H1 (cell line): ENCODE results near the gene SPOP. TPM values are rescaled to one million over a fixed set of nuclear protein-coding genes. Genes with fewer than 3 reads are reported as not detected.

ENCODE experiments used
- CTCF ChIA-PET: fragments of 300-600 bp; sonication (Branson Sonifier 250); formaldehyde crosslinking; loops from one replicate; lab custom pipeline; 2021; ENCODE audit not compliant: partially characterized antibody; lab: Charles Lee
- POLR2A ChIA-PET: fragments of 300-600 bp; sonication (Branson Sonifier 250); formaldehyde crosslinking; loops from one replicate; lab custom pipeline; 2021; ENCODE audit warnings: inconsistent platforms; ENCODE audit not compliant: partially characterized antibody; lab: Charles Lee
- DNase-seq, 2 experiments: peaks; one replicate each; pipeline versions ENCODE4 v3.0.0 to v3.0.0-alpha.2; 2010 to 2022; ENCODE audit warnings: low spot score in 2 of 2, low read depth in 1 of 2, mixed read lengths in 1 of 2
- FAIRE-seq: peaks from 2 replicates; lab custom pipeline; 2011; peaks lifted over from hg19 to GRCh38; lab: Jason Lieb, UNC
- H2AFZ ChIP-seq: 2 replicates; pipeline ENCODE4 v1.8.1; 2012; ENCODE audit warnings: low read length, inconsistent platforms
- H2AK5ac ChIP-seq: 2 replicates; pipeline ENCODE4 v1.6.1; 2013; ENCODE audit warnings: low read depth, low read length
- H2BK120ac ChIP-seq: replicated peaks from 2 replicates; pipeline ENCODE3; 2013; ENCODE audit warnings: low read depth, low read length, inconsistent platforms
- H2BK12ac ChIP-seq: 2 replicates; pipeline ENCODE4 v1.6.1; 2013; ENCODE audit warnings: low read depth, low read length
- H2BK15ac ChIP-seq: 2 replicates; pipeline ENCODE4 v1.6.1; 2013; ENCODE audit warnings: low read length
- H2BK20ac ChIP-seq: 2 replicates; pipeline ENCODE4 v1.6.1; 2013; ENCODE audit warnings: low read length
- H2BK5ac ChIP-seq: 2 replicates; pipeline ENCODE4 v1.6.1; 2013; ENCODE audit warnings: low read depth, low read length
- H3K14ac ChIP-seq: 2 replicates; pipeline ENCODE4 v1.6.1; 2013; ENCODE audit warnings: inconsistent platforms; ENCODE audit not compliant: insufficient read length
- H3K18ac ChIP-seq: 2 replicates; pipeline ENCODE4 v1.6.1; 2013; ENCODE audit warnings: low read length; ENCODE audit errors: extremely low read depth
- H3K23ac ChIP-seq: 2 replicates; pipeline ENCODE4 v1.6.1; 2013; ENCODE audit warnings: inconsistent platforms; ENCODE audit not compliant: insufficient read length
- H3K23me2 ChIP-seq: 2 replicates; pipeline ENCODE4 v1.6.1; 2013; ENCODE audit warnings: low read depth, low read length
- H3K27ac ChIP-seq: 2 replicates; pipeline ENCODE4 v1.6.1; 2011; ENCODE audit warnings: low read depth, low read length, inconsistent platforms
- H3K27me3 ChIP-seq, 4 experiments: replicated peaks in 1 of 4; 1 replicate in 1 of 4; 2 replicates in 3 of 4; pipeline versions ENCODE4 v1.6.1 to v1.8.1; 2011 to 2013; ENCODE audit warnings: low read length in 3 of 4, mild to moderate bottlenecking in 3 of 4, inconsistent platforms in 2 of 4, mixed read lengths in 2 of 4, moderate library complexity in 1 of 4; ENCODE audit not compliant: control insufficient read depth in 3 of 4, insufficient read depth in 3 of 4; ENCODE audit errors: extremely low read depth in 1 of 4
- H3K36me3 ChIP-seq, 4 experiments: 2 replicates each; pipeline versions ENCODE4 v1.6.1 to v1.8.1; 2011 to 2013; ENCODE audit warnings: mild to moderate bottlenecking in 4 of 4, low read length in 3 of 4, moderate library complexity in 2 of 4, control low read depth in 1 of 4, inconsistent platforms in 1 of 4; ENCODE audit not compliant: insufficient read depth in 4 of 4, control insufficient read depth in 2 of 4
- H3K4ac ChIP-seq: replicated peaks from 2 replicates; pipeline ENCODE3; 2013; ENCODE audit warnings: low read length, low read depth, mixed read lengths, inconsistent platforms; ENCODE audit not compliant: insufficient read length
- H3K4me1 ChIP-seq, 4 experiments: replicated peaks in 1 of 4; 1 replicate in 1 of 4; 2 replicates in 3 of 4; pipeline versions ENCODE4 v1.6.1 to v1.8.1; 2011 to 2013; ENCODE audit warnings: low read length in 3 of 4, inconsistent platforms in 2 of 4, mixed read lengths in 1 of 4; ENCODE audit not compliant: insufficient read depth in 4 of 4, control insufficient read depth in 3 of 4
- H3K4me2 ChIP-seq, 2 experiments: 2 replicates each; pipeline versions ENCODE4 v1.6.1 to v1.8.1; 2011 to 2013; ENCODE audit warnings: low read depth in 2 of 2, low read length in 2 of 2, control low read depth in 1 of 2, inconsistent platforms in 1 of 2, mild to moderate bottlenecking in 1 of 2; ENCODE audit not compliant: insufficient read depth in 1 of 2
- H3K4me3 ChIP-seq, 4 experiments: fragments of 200-600, 300-600 bp in 1 of 4; sonication (generic), shearing (Covaris generic), sonication (Bioruptor Twin) in 1 of 4; 2 replicates each; pipeline versions ENCODE4 v1.5.1 to v1.8.1; 2011 to 2016; ENCODE audit warnings: low read length in 4 of 4, low read depth in 3 of 4, control low read depth in 2 of 4, inconsistent platforms in 2 of 4, mild to moderate bottlenecking in 2 of 4, mixed read lengths in 1 of 4, moderate library complexity in 1 of 4; ENCODE audit not compliant: insufficient read depth in 2 of 4; ENCODE audit errors: extremely low read depth in 1 of 4
- H3K56ac ChIP-seq: replicated peaks from 2 replicates; pipeline ENCODE3; 2013; ENCODE audit warnings: low read depth, mild to moderate bottlenecking, mixed read lengths, low read length, inconsistent platforms; ENCODE audit not compliant: insufficient read length
- H3K79me1 ChIP-seq: 2 replicates; pipeline ENCODE4 v1.6.1; 2013; ENCODE audit warnings: low read depth, low read length, control low read depth
- H3K79me2 ChIP-seq, 2 experiments: 2 replicates each; pipeline versions ENCODE4 v1.6.1 to v1.8.1; 2012 to 2013; ENCODE audit warnings: low read length in 2 of 2, mild to moderate bottlenecking in 2 of 2, inconsistent platforms in 1 of 2; ENCODE audit not compliant: insufficient read depth in 2 of 2, control insufficient read depth in 1 of 2
- H3K9ac ChIP-seq, 4 experiments: replicated peaks in 1 of 4; 1 replicate in 1 of 4; 2 replicates in 3 of 4; pipeline versions ENCODE4 v1.6.1 to v1.8.1; 2011 to 2013; ENCODE audit warnings: low read depth in 3 of 4, low read length in 3 of 4, control low read depth in 2 of 4, mild to moderate bottlenecking in 2 of 4, moderate library complexity in 2 of 4, inconsistent platforms in 1 of 4; ENCODE audit errors: extremely low read depth in 1 of 4
- H3K9me3 ChIP-seq, 2 experiments: 2 replicates each; pipeline versions ENCODE4 v1.6.1 to v1.8.1; 2012 to 2013; ENCODE audit warnings: mild to moderate bottlenecking in 2 of 2, moderate library complexity in 2 of 2, control low read depth in 1 of 2, inconsistent platforms in 1 of 2, low read depth in 1 of 2, low read length in 1 of 2, mixed read lengths in 1 of 2; ENCODE audit not compliant: insufficient read depth in 2 of 2
- H4K20me1 ChIP-seq, 2 experiments: replicated peaks in 1 of 2; 2 replicates each; pipeline versions ENCODE3 to v1.8.1; 2011 to 2013; ENCODE audit warnings: inconsistent platforms in 2 of 2, low read length in 2 of 2, mild to moderate bottlenecking in 1 of 2; ENCODE audit not compliant: insufficient read depth in 2 of 2, control insufficient read depth in 1 of 2
- H4K5ac ChIP-seq: 2 replicates; pipeline ENCODE4 v1.6.1; 2013; ENCODE audit warnings: low read length, low read depth, mixed read lengths, inconsistent platforms; ENCODE audit not compliant: insufficient read length
- H4K8ac ChIP-seq: 2 replicates; pipeline ENCODE4 v1.8.0; 2013; ENCODE audit warnings: mild to moderate bottlenecking, moderate library complexity, low read length, inconsistent platforms; ENCODE audit not compliant: insufficient read depth; ENCODE audit errors: extremely low read depth
- H4K91ac ChIP-seq: replicated peaks from 2 replicates; pipeline ENCODE3; 2013; ENCODE audit warnings: low read length, mixed read lengths, inconsistent platforms; ENCODE audit not compliant: insufficient read length
- CBX8 ChIP-seq: fragments of 300-800, 300-1000 bp; sonication (generic); IDR thresholded peaks from 2 replicates; pipeline ENCODE4 v1.7.1; 2016; ENCODE audit warnings: low read depth, low read length, borderline replicate concordance
- POLR2A ChIP-seq, 2 experiments: IDR thresholded peaks; 1 replicate in 1 of 2; 2 replicates in 1 of 2; pipeline ENCODE4 v1.6.1; 2011; ENCODE audit warnings: low read depth in 2 of 2, low read length in 2 of 2, mild to moderate bottlenecking in 2 of 2; ENCODE audit errors: control extremely low read depth in 1 of 2
- SP1 ChIP-seq: IDR thresholded peaks from 2 replicates; pipeline ENCODE4 v1.6.1; 2011; ENCODE audit warnings: low read depth, low read length
- WGBS, 2 experiments: shearing (Covaris generic) in 1 of 2; methylation state at CpG; one replicate each; pipeline versions ENCODE4 v1.1.6 to v1.1.7; 2013 to 2015; ENCODE audit warnings: low lambda C conversion rate in 2 of 2, mixed read lengths in 2 of 2, inconsistent platforms in 1 of 2, low coverage in 1 of 2, missing lambda C conversion rate in 1 of 2; ENCODE audit not compliant: insufficient replicate concordance in 2 of 2, insufficient coverage in 1 of 2, insufficient read length in 1 of 2; ENCODE audit errors: extremely low coverage in 1 of 2, missing lambda C conversion rate in 1 of 2; 5-methylcytosine and 5-hydroxymethylcytosine counted together
- polyA plus RNA-seq, 7 experiments: library from polyadenylated mRNA; depleted of rRNA in 3 of 7; stranded (reverse) in 5 of 7; unstranded in 2 of 7; fragments of >200 nt in 5 of 7; fragments of 200-250 nt in 2 of 7; gene quantifications; 1 replicate in 5 of 7; 2 replicates in 1 of 7; 4 replicates in 1 of 7; pipeline versions ENCODE4 v1.2.1 to v1.2.3, GENCODE V29; 2011 to 2013; ENCODE audit warnings: missing spikeins in 2 of 7, mixed read lengths in 2 of 7
- total RNA-seq: library from RNA; stranded (reverse); fragmentation: NEBNext Ultra II Directional; extraction: Animal tissue kit (Norgen Biotek cat#: 25700); gene quantifications from 2 replicates; pipeline ENCODE4 v1.2.1, GENCODE V29; 2021

SPOP gene
- total and polyA plus RNA-seq, 2 of the 8 experiments (the other 6 are each of a cell fraction or from before 2014, with no cell fraction given) = 13.3 to 25.6 TPM

DNA sequence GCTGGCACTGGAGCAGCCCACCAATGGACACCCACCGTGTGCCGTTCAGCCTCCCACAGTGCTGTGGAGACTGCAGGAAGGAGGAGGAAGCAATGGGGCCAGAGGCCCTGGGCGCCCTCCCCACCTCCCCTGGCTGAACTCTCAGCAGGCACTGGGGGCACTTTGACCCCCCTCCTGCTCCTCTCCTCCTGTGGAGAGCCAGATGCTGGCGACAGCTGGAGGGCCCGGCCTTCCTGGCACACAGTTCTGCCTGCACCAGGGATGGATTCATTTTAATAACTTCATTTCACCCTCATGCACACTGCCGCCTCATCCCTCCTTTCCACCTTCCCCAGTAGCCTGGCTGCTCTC lies 96.3 kb downstream of the SPOP start:
- no peak overlapping the region for H3K4ac ChIP-seq

More for the DNA sequence above, 96.3 kb downstream of the SPOP start:
- Histone ChIP-seq H3K79me1 (no peaks in the 10 kb centered on the region), H4K5ac (no peak overlapping the region), H3K4me3 (no peak overlapping the region), H3K56ac (no peak overlapping the region), H2BK5ac (no peak overlapping the region), H3K23me2 (peaks cover 6% of the 10 kb centered on the region), H2BK15ac (0 out of 2 replicates have a peak overlapping the region, but pooled peaks have one; percentile 16), H3K27ac (no peak overlapping the region), H3K18ac (no peak overlapping the region), H3K9ac (no peak overlapping the region), H3K36me3 (no peaks in the 10 kb centered on the region), H3K4me1 (peaks cover 0 to 14% (median 8%) of the 10 kb centered on the region in 4 experiments; a peak in 6 of 7 replicates), H4K8ac (no peak overlapping the region), H2BK120ac (no peak overlapping the region), H2BK12ac (no peak overlapping the region), H3K23ac (no peak overlapping the region), H2AFZ (no peak overlapping the region), H3K14ac (no peak overlapping the region), H2AK5ac (no peak overlapping the region), H3K27me3 (peaks cover 4 to 14% (median 8%) of the 10 kb centered on the region in 4 experiments; a peak in 5 of 7 replicates), H2BK20ac (no peak overlapping the region), H3K79me2 (no peaks in the 10 kb centered on the region), H3K4me2 (no peak overlapping the region), H4K20me1 (peaks cover 0 to 4% of the 10 kb centered on the region in 2 experiments), H4K91ac (no peak overlapping the region), H3K9me3 (no peaks in the 10 kb centered on the region)
- FAIRE-seq (no peak), DNase-seq (no peak)
- ChIA-PET POLR2A (no interaction called here), CTCF (interaction anchor here (0.6 to 1.8 kb wide), 3 partner anchors 14 to 116 kb away, joined by 3 to 6 read pairs (median 4); no protein-coding TSS in a partner anchor)
- TF ChIP-seq POLR2A (IDR thresholded peaks at IDR 0.05; ENCODE audit: control extremely low read depth in 1 of 2, low read depth in 2 of 2, low read length in 2 of 2) = no peak
- TF ChIP-seq CBX8 = no peak
- no peak for TF ChIP-seq SP1
- WGBS, 2 experiments = 71% methylated on average over 6 of the region's 6 CpGs; no CpG with 5 or more reads in 1 of the 2 experiments
